HFFc6 (cell line): ENCODE results near the gene ZSWIM7. TPM values are rescaled to one million over a fixed set of nuclear protein-coding genes. Genes with fewer than 3 reads are reported as not detected.

Source experiments
- DNase-seq: peaks from one replicate; pipeline ENCODE4 v3.0.0-alpha.2; 2018
- H3K27ac Mint-ChIP-seq: 2 replicates; pipeline ENCODE4 v1.8.0; 2020; ENCODE audit warnings: mild to moderate bottlenecking, mixed read lengths
- H3K27me3 Mint-ChIP-seq: 2 replicates; pipeline ENCODE4 v1.8.0; 2021; ENCODE audit warnings: mild to moderate bottlenecking, moderate library complexity, mixed read lengths; ENCODE audit not compliant: insufficient read depth
- H3K36me3 Mint-ChIP-seq: 2 replicates; pipeline ENCODE4 v1.8.0; 2021; ENCODE audit warnings: low read depth, mixed read lengths
- H3K4me1 Mint-ChIP-seq: 2 replicates; pipeline ENCODE4 v1.8.0; 2020; ENCODE audit warnings: low read depth, mixed read lengths
- H3K4me3 Mint-ChIP-seq: 2 replicates; pipeline ENCODE4 v1.8.0; 2020; ENCODE audit warnings: mild to moderate bottlenecking, moderate library complexity, mixed read lengths
- H3K9me3 Mint-ChIP-seq: 2 replicates; pipeline ENCODE4 v1.8.0; 2020; ENCODE audit warnings: mild to moderate bottlenecking, mixed read lengths
- CTCF ChIP-seq: fragments of 200-600 bp; sonication (generic); IDR thresholded peaks from 2 replicates; pipeline ENCODE4 v1.5.0; 2021; ENCODE audit warnings: antibody characterized with exemption, mild to moderate bottlenecking
- total RNA-seq, 6 experiments: library from RNA; stranded (reverse); fragmentation: NEBNext Ultra II Directional; extraction: Animal tissue kit (Norgen Biotek cat#: 25700); gene quantifications; 2 replicates in 1 of 6; 3 replicates in 5 of 6; pipeline ENCODE4 v1.2.3, GENCODE V29; 2021

ZSWIM7 gene
- total RNA-seq, 6 experiments from 2014 or later = 11.4 to 17.7 (median 15.5) TPM

- peaks cover 16% of the 10 kb centered on the region for H3K4me1 Mint-ChIP-seq
- DNase-seq = no peak
- H3K9me3 Mint-ChIP-seq = no peaks in the 10 kb centered on the region
- H3K27ac Mint-ChIP-seq = no peak overlapping the region
- peaks cover 16% of the 10 kb centered on the region for H3K36me3 Mint-ChIP-seq
- H3K27me3 Mint-ChIP-seq = peaks cover 1% of the 10 kb centered on the region; the same call in 1 of the 2 replicates
- no peak for TF ChIP-seq CTCF
- H3K4me3 Mint-ChIP-seq = no peak overlapping the region
These were observed 21.6 kb downstream of the ZSWIM7 start for GRCh38 chr17:15977894-15978293.

- no peak for DNase-seq
- TF ChIP-seq CTCF = no peak
- H3K36me3 Mint-ChIP-seq = peaks cover 9% of the 10 kb centered on the region; the same call in 1 of the 2 replicates
- H3K4me3 Mint-ChIP-seq = no peak overlapping the region
- H3K4me1 Mint-ChIP-seq = no peaks in the 10 kb centered on the region
- no peaks in the 10 kb centered on the region; the same call in 1 of the 2 replicates for H3K27me3 Mint-ChIP-seq
- no peak overlapping the region for H3K27ac Mint-ChIP-seq
- H3K9me3 Mint-ChIP-seq = no peaks in the 10 kb centered on the region
These were observed 25.7 kb downstream of the ZSWIM7 start for GRCh38 chr17:15973834-15974233.

- Mint-ChIP-seq H3K36me3 (peaks cover 7% of the 10 kb centered on the region; the same call in 1 of the 2 replicates), H3K4me1 (no peaks in the 10 kb centered on the region), H3K9me3 (no peaks in the 10 kb centered on the region), H3K4me3 (no peak overlapping the region), H3K27me3 (peaks cover 3% of the 10 kb centered on the region), H3K27ac (no peak overlapping the region)
- TF ChIP-seq CTCF = no peak
- DNase-seq = no peak
These were observed 26.5 kb downstream of the ZSWIM7 start for GRCh38 chr17:15973016-15973415.

- Mint-ChIP-seq H3K27ac (no peak overlapping the region), H3K36me3 (0 out of 2 replicates have a peak, but pooled peaks cover 4% of the 10 kb centered on the region), H3K4me1 (no peaks in the 10 kb centered on the region), H3K9me3 (no peaks in the 10 kb centered on the region), H3K27me3 (peaks cover 3% of the 10 kb centered on the region), H3K4me3 (no peak overlapping the region)
- DNase-seq = no peak
- no peak for TF ChIP-seq CTCF
These were observed 27.0 kb downstream of the ZSWIM7 start for GRCh38 chr17:15972497-15972951.

- H3K36me3 Mint-ChIP-seq = 0 out of 2 replicates have a peak, but pooled peaks cover 2% of the 10 kb centered on the region
- TF ChIP-seq CTCF = no peak
- H3K9me3 Mint-ChIP-seq = no peaks in the 10 kb centered on the region
- H3K4me3 Mint-ChIP-seq = no peak overlapping the region
- peaks cover under 1% of the 10 kb centered on the region; the same call in 1 of the 2 replicates for H3K4me1 Mint-ChIP-seq
- no peak overlapping the region for H3K27ac Mint-ChIP-seq
- no peak for DNase-seq
- H3K27me3 Mint-ChIP-seq = peaks cover 3% of the 10 kb centered on the region
These were observed 27.6 kb downstream of the ZSWIM7 start for GRCh38 chr17:15971882-15972281.
